ENCODE measurements around the gene RAPGEF2. TPM values are rescaled to one million over a fixed set of nuclear protein-coding genes. Genes with fewer than 3 reads are reported as not detected.
"Not testable (repeated sequence)": the region's sequence is repeated elsewhere in the genome, so short reads cannot be mapped to it uniquely, and the experiment has no call there.

The RAPGEF2 gene
- total RNA-seq (2021; fragmentation: NEBNext Ultra II Directional; extraction: Animal tissue kit (Norgen Biotek cat#: 25700)) = 10 to 100 TPM; 22.2 to 36.4 (median 31.5) TPM
- long read RNA-seq, partial matches to known transcripts = 4 of 7 reads
- long read RNA-seq, other reads (novel, unspliced or antisense) = 3 of 7 reads

- H3K4me3 Mint-ChIP-seq = peak within 1 kb of the TSS; percentile 84
- H3K36me3 Mint-ChIP-seq (ENCODE audit: low read depth) = no peaks in the 10 kb centered on the region
- H3K27ac Mint-ChIP-seq = peak within 1 kb of the TSS; percentile 71
- DNase-seq = peak; percentile 90
- H3K4me1 Mint-ChIP-seq (ENCODE audit: low read depth) = peaks cover 35% of the 10 kb centered on the region
- peaks cover 18% of the 10 kb centered on the region for H3K27me3 Mint-ChIP-seq (ENCODE audit: insufficient read depth)
- no peaks in the 10 kb centered on the region for H3K9me3 Mint-ChIP-seq
- no peak; the same call in 1 of the 2 replicates for TF ChIP-seq CTCF (IDR thresholded peaks at IDR 0.05)
Observed at GRCh38 chr4:159102622-159103383, at the start of gene RAPGEF2. Gene RAPGEF2 (plus strand): TSS chr4:159103079. CDS start chr4:159104163, 1,084 bp downstream.

- Mint-ChIP-seq H3K4me1 (ENCODE audit: low read depth) (peaks cover 11% of the 10 kb centered on the region), H3K27ac (no peak overlapping the region), H3K27me3 (ENCODE audit: insufficient read depth) (peaks cover 13% of the 10 kb centered on the region), H3K4me3 (no peak overlapping the region), H3K36me3 (ENCODE audit: low read depth) (no peaks in the 10 kb centered on the region), H3K9me3 (no peaks in the 10 kb centered on the region)
- no peak for DNase-seq
- no peak for TF ChIP-seq CTCF (IDR thresholded peaks at IDR 0.05)
Observed at GRCh38 chr4:159055833-159056232, 47.0 kb upstream of the RAPGEF2 start.

GRCh38 chr4:159060161-159060560 lies 42.7 kb upstream of the RAPGEF2 start:
- Mint-ChIP-seq H3K4me1 (ENCODE audit: low read depth) (no peaks in the 10 kb centered on the region), H3K27me3 (ENCODE audit: insufficient read depth) (peaks cover 19% of the 10 kb centered on the region), H3K4me3 (no peak overlapping the region), H3K9me3 (no peaks in the 10 kb centered on the region), H3K36me3 (ENCODE audit: low read depth) (no peaks in the 10 kb centered on the region), H3K27ac (no peak overlapping the region)
- DNase-seq = no peak
- TF ChIP-seq CTCF (IDR thresholded peaks at IDR 0.05) = no peak

GRCh38 chr4:159062381-159062780 lies 40.5 kb upstream of the RAPGEF2 start:
- Mint-ChIP-seq H3K27me3 (ENCODE audit: insufficient read depth) (peaks cover 19% of the 10 kb centered on the region), H3K36me3 (ENCODE audit: low read depth) (no peaks in the 10 kb centered on the region)

GRCh38 chr4:159065513-159066240 lies 37.2 kb upstream of the RAPGEF2 start:
- H3K36me3 Mint-ChIP-seq (ENCODE audit: low read depth) = no peaks in the 10 kb centered on the region
- H3K27me3 Mint-ChIP-seq (ENCODE audit: insufficient read depth) = peaks cover 13% of the 10 kb centered on the region
- no peak overlapping the region for H3K27ac Mint-ChIP-seq
- TF ChIP-seq CTCF (IDR thresholded peaks at IDR 0.05) = no peak
- no peaks in the 10 kb centered on the region for H3K9me3 Mint-ChIP-seq
- H3K4me3 Mint-ChIP-seq = no peak overlapping the region
- H3K4me1 Mint-ChIP-seq (ENCODE audit: low read depth) = peaks cover 14% of the 10 kb centered on the region
- DNase-seq = no peak

More at GRCh38 chr4:159062381-159062780, 40.5 kb upstream of the RAPGEF2 start:
- no peak overlapping the region for H3K4me3 Mint-ChIP-seq
- no peaks in the 10 kb centered on the region for H3K4me1 Mint-ChIP-seq (ENCODE audit: low read depth)
- H3K9me3 Mint-ChIP-seq = no peaks in the 10 kb centered on the region
- no peak overlapping the region for H3K27ac Mint-ChIP-seq
- DNase-seq = no peak
- no peak for TF ChIP-seq CTCF (IDR thresholded peaks at IDR 0.05)

- not testable (repeated sequence) for H3K9me3 Mint-ChIP-seq; H3K27me3 Mint-ChIP-seq (ENCODE audit: insufficient read depth); H3K27ac Mint-ChIP-seq; H3K36me3 Mint-ChIP-seq (ENCODE audit: low read depth); H3K4me3 Mint-ChIP-seq; DNase-seq
- peaks cover 28% of the 10 kb centered on the region for H3K4me1 Mint-ChIP-seq (ENCODE audit: low read depth)
Observed at GRCh38 chr4:159068139-159068538, 34.7 kb upstream of the RAPGEF2 start.
